ENCODE data around the gene ETV6. TPM values are rescaled to one million over a fixed set of nuclear protein-coding genes. Genes with fewer than 3 reads are reported as not detected.
"Not testable (repeated sequence)": the region's sequence is repeated elsewhere in the genome, so short reads cannot be mapped to it uniquely, and the experiment has no call there.

The ETV6 gene
- total RNA-seq, 2 donors from 2014 or later, result 41.4 to 58.4 TPM

DNA sequence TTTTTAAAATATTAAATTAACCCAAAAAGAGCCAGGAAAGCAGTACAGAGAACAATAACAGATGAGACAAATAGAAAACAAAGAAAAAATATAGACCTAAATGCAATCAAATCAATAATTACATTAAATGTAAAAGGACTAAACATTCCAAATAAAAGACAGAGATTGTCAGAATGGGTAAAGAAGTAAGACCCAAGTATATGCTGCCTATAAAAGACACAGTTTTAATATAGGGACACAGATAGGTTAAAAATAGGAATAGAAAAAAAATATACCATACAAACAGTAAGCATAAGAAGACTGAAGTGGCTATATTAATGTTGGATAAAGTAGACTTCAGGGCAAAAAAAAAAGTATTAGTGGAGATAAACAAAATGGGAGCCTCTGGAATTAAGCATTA lies 258.2 kb downstream of the ETV6 start:
- no peak for ATAC-seq (ENCODE audit: insufficient number of reproducible peaks, low FRiP score, low read depth)
- no peaks in the 10 kb centered on the region for H3K27me3 ChIP-seq (replicated peaks; ENCODE audit: insufficient read depth)
- H3K9me3 ChIP-seq, result peaks cover 10% of the 10 kb centered on the region
- peaks cover 0 to 5% of the 10 kb centered on the region in 2 donors for H3K4me1 ChIP-seq (ENCODE audit: control insufficient read depth in 1 of 2, low read depth in 2 of 2)
- no peaks in the 10 kb centered on the region for H3K36me3 ChIP-seq
- TF ChIP-seq CTCF (IDR thresholded peaks at IDR 0.05), result no peak
- no peak overlapping the region for H3K4me3 ChIP-seq
- no peak for DNase-seq (ENCODE audit: low spot score)
- no peak overlapping the region for H3K27ac ChIP-seq

DNA sequence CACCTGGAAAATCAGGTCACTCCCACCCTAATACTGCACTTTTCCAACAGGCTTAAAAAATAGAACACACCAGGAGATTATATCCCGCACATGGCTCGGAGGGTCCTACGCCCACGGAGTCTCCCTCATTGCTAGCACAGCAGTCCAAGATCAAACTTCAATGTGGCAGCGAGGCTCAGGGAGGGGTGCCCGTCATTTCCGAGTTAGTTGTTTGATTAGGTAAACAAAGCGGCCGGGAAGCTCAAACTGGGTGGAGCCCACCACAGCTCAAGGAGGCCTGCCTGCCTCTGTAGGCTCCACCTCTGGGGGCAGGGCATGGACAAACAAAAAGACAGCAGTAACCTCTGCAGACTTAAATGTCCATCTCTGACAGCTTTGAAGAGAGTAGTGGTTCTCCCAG lies 259.9 kb downstream of the ETV6 start:
- not testable (repeated sequence) for DNase-seq (ENCODE audit: low spot score); ATAC-seq (ENCODE audit: insufficient number of reproducible peaks, low FRiP score, low read depth)

GRCh38 chr12:11916113-11916512 lies 266.6 kb downstream of the ETV6 start:
- DNase-seq (ENCODE audit: low spot score), result no peak
- no peak overlapping the region for H3K4me3 ChIP-seq
- no peaks in the 10 kb centered on the region for H3K27me3 ChIP-seq (replicated peaks; ENCODE audit: insufficient read depth)
- H3K4me1 ChIP-seq (ENCODE audit: control insufficient read depth in 1 of 2, low read depth in 2 of 2), result no peaks in the 10 kb centered on the region
- ATAC-seq (ENCODE audit: insufficient number of reproducible peaks, low FRiP score, low read depth), result no peak
- H3K36me3 ChIP-seq, result no peaks in the 10 kb centered on the region
- no peak overlapping the region for H3K27ac ChIP-seq
- no peaks in the 10 kb centered on the region for H3K9me3 ChIP-seq
- TF ChIP-seq CTCF (IDR thresholded peaks at IDR 0.05), result no peak

More for the DNA sequence above, 259.9 kb downstream of the ETV6 start:
- not testable (repeated sequence) for H3K36me3 ChIP-seq; H3K27ac ChIP-seq; H3K4me3 ChIP-seq; H3K27me3 ChIP-seq (replicated peaks; ENCODE audit: insufficient read depth); H3K9me3 ChIP-seq; H3K4me1 ChIP-seq (ENCODE audit: control insufficient read depth in 1 of 2, low read depth in 2 of 2)

GRCh38 chr12:11916771-11917170 lies 267.3 kb downstream of the ETV6 start:
- no peak for TF ChIP-seq CTCF (IDR thresholded peaks at IDR 0.05)
- Histone ChIP-seq H3K36me3 (no peaks in the 10 kb centered on the region), H3K4me1 (ENCODE audit: control insufficient read depth in 1 of 2, low read depth in 2 of 2) (no peaks in the 10 kb centered on the region), H3K27me3 (replicated peaks; ENCODE audit: insufficient read depth) (no peaks in the 10 kb centered on the region), H3K27ac (no peak overlapping the region), H3K4me3 (no peak overlapping the region), H3K9me3 (no peaks in the 10 kb centered on the region)
- ATAC-seq (ENCODE audit: insufficient number of reproducible peaks, low FRiP score, low read depth) (no peak), DNase-seq (ENCODE audit: low spot score) (no peak)

- Histone ChIP-seq H3K27ac (no peak overlapping the region), H3K9me3 (no peaks in the 10 kb centered on the region), H3K27me3 (replicated peaks; ENCODE audit: insufficient read depth) (no peaks in the 10 kb centered on the region), H3K4me3 (no peak overlapping the region), H3K36me3 (no peaks in the 10 kb centered on the region), H3K4me1 (ENCODE audit: control insufficient read depth in 1 of 2, low read depth in 2 of 2) (no peaks in the 10 kb centered on the region)
- no peak for ATAC-seq (ENCODE audit: insufficient number of reproducible peaks, low FRiP score, low read depth)
- no peak for TF ChIP-seq CTCF (IDR thresholded peaks at IDR 0.05)
- no peak for DNase-seq (ENCODE audit: low spot score)
Measured at GRCh38 chr12:11917501-11917900, 268.0 kb downstream of the ETV6 start.

- H3K36me3 ChIP-seq, result no peaks in the 10 kb centered on the region
- H3K27ac ChIP-seq, result no peak overlapping the region
- no peak overlapping the region for H3K4me3 ChIP-seq
- no peaks in the 10 kb centered on the region for H3K9me3 ChIP-seq
- H3K4me1 ChIP-seq (ENCODE audit: control insufficient read depth in 1 of 2, low read depth in 2 of 2), result no peaks in the 10 kb centered on the region
- TF ChIP-seq CTCF (IDR thresholded peaks at IDR 0.05), result no peak
- no peaks in the 10 kb centered on the region for H3K27me3 ChIP-seq (replicated peaks; ENCODE audit: insufficient read depth)
- ATAC-seq (ENCODE audit: insufficient number of reproducible peaks, low FRiP score, low read depth) (no peak), DNase-seq (ENCODE audit: low spot score) (no peak)
Measured at GRCh38 chr12:11920231-11920630, 270.8 kb downstream of the ETV6 start.
